Eye (tissue), 1 donor: ENCODE data around the gene LILRA6.
"Not testable (repeated sequence)": the region's sequence is repeated elsewhere in the genome, so short reads cannot be mapped to it uniquely, and the experiment has no call there.

Experiments used
- DNase-seq: peaks from one replicate; pipeline ENCODE4 v3.0.0-alpha.2; 2015

Gene LILRA6

GRCh38 chr19:54242646-54243045 lies at the start of gene LILRA6:
Gene LILRA6 (minus strand): TSS chr19:54242790.
- DNase-seq, result not testable (repeated sequence)

GRCh38 chr19:54289160-54289559 lies 46.6 kb upstream of the LILRA6 start:
- not testable (repeated sequence) for DNase-seq

GRCh38 chr19:54287456-54287855 lies 44.9 kb upstream of the LILRA6 start:
- DNase-seq, result peak; percentile 1

- not testable (repeated sequence) for DNase-seq
Measured at GRCh38 chr19:54286283-54286682, 43.7 kb upstream of the LILRA6 start.

- not testable (repeated sequence) for DNase-seq
Measured at GRCh38 chr19:54285427-54286056, 43.0 kb upstream of the LILRA6 start.

- DNase-seq, result no peak
Measured at GRCh38 chr19:54282686-54283470, 40.3 kb upstream of the LILRA6 start.

- DNase-seq, result not testable (repeated sequence)
Measured at GRCh38 chr19:54281729-54282075, 39.1 kb upstream of the LILRA6 start.

- no peak for DNase-seq
Measured at GRCh38 chr19:54281007-54281728, 38.6 kb upstream of the LILRA6 start, which contains the start of gene LILRB2. Gene LILRB2 (minus strand): TSS chr19:54281110. CDS start chr19:54280496, 614 bp downstream.

GRCh38 chr19:54280441-54280840 lies 37.9 kb upstream of the LILRA6 start:
- DNase-seq, result not testable (repeated sequence)

- DNase-seq, result not testable (repeated sequence)
Measured at GRCh38 chr19:54280025-54280424, 37.4 kb upstream of the LILRA6 start.

- DNase-seq, result no peak
Measured at GRCh38 chr19:54279406-54279962, 36.9 kb upstream of the LILRA6 start.

- not testable (repeated sequence) for DNase-seq
Measured at GRCh38 chr19:54278571-54279195, 36.1 kb upstream of the LILRA6 start.

- DNase-seq, result not testable (repeated sequence)
Measured at GRCh38 chr19:54278056-54278455, 35.5 kb upstream of the LILRA6 start.

GRCh38 chr19:54277111-54277615 lies 34.6 kb upstream of the LILRA6 start:
- DNase-seq, result not testable (repeated sequence)

- no peak for DNase-seq
Measured at GRCh38 chr19:54275951-54276350, 33.4 kb upstream of the LILRA6 start.

- not testable (repeated sequence) for DNase-seq
Measured at GRCh38 chr19:54274516-54274915, 31.9 kb upstream of the LILRA6 start.

GRCh38 chr19:54273821-54274220 lies 31.2 kb upstream of the LILRA6 start:
- DNase-seq, result no peak

- not testable (repeated sequence) for DNase-seq
Measured at GRCh38 chr19:54272181-54272580, 29.6 kb upstream of the LILRA6 start.

GRCh38 chr19:54271587-54271986 lies 29.0 kb upstream of the LILRA6 start:
- DNase-seq, result not testable (repeated sequence)

GRCh38 chr19:54271106-54271505 lies 28.5 kb upstream of the LILRA6 start:
- DNase-seq, result no peak

GRCh38 chr19:54268936-54269335 lies 26.3 kb upstream of the LILRA6 start:
- no peak for DNase-seq

GRCh38 chr19:54266133-54266532 lies 23.5 kb upstream of the LILRA6 start:
- peak; percentile 90 for DNase-seq
